HFFc6 (cell line): ENCODE results near the gene LRRC73. TPM values are rescaled to one million over a fixed set of nuclear protein-coding genes. Genes with fewer than 3 reads are reported as not detected.

Source experiments
- DNase-seq: peaks from one replicate; pipeline ENCODE4 v3.0.0-alpha.2; 2018
- H3K27ac Mint-ChIP-seq: 2 replicates; pipeline ENCODE4 v1.8.0; 2020; ENCODE audit warnings: mild to moderate bottlenecking, mixed read lengths
- H3K27me3 Mint-ChIP-seq: 2 replicates; pipeline ENCODE4 v1.8.0; 2021; ENCODE audit warnings: mild to moderate bottlenecking, moderate library complexity, mixed read lengths; ENCODE audit not compliant: insufficient read depth
- H3K36me3 Mint-ChIP-seq: 2 replicates; pipeline ENCODE4 v1.8.0; 2021; ENCODE audit warnings: low read depth, mixed read lengths
- H3K4me1 Mint-ChIP-seq: 2 replicates; pipeline ENCODE4 v1.8.0; 2020; ENCODE audit warnings: low read depth, mixed read lengths
- H3K4me3 Mint-ChIP-seq: 2 replicates; pipeline ENCODE4 v1.8.0; 2020; ENCODE audit warnings: mild to moderate bottlenecking, moderate library complexity, mixed read lengths
- H3K9me3 Mint-ChIP-seq: 2 replicates; pipeline ENCODE4 v1.8.0; 2020; ENCODE audit warnings: mild to moderate bottlenecking, mixed read lengths
- CTCF ChIP-seq: fragments of 200-600 bp; sonication (generic); IDR thresholded peaks from 2 replicates; pipeline ENCODE4 v1.5.0; 2021; ENCODE audit warnings: antibody characterized with exemption, mild to moderate bottlenecking
- total RNA-seq, 6 experiments: library from RNA; stranded (reverse); fragmentation: NEBNext Ultra II Directional; extraction: Animal tissue kit (Norgen Biotek cat#: 25700); gene quantifications; 2 replicates in 1 of 6; 3 replicates in 5 of 6; pipeline ENCODE4 v1.2.3, GENCODE V29; 2021

The LRRC73 gene
- total RNA-seq, 6 experiments from 2014 or later: 0.75 to 1.7 (median 0.90) TPM

DNA sequence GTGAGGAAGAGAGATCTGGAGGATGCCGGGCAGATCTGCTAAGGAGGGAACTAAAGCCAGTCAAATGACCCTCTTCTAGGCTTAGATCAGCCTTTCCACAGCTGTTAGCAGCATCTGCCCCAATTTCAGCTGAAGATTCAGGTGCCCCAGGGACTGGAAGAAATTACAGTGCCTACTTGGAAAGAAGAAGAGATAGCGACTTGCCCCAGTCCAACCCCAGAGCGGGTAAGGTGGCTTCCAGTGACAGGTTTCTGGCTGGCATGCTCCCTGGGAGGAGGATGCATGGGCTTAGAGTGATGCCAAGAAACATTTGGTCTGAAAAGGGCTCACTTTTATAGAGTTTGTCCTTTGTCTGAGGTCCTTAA is 32.2 kb downstream of the LRRC73 start:
- H3K36me3 Mint-ChIP-seq: peaks cover 11% of the 10 kb centered on the region
- DNase-seq: no peak
- H3K9me3 Mint-ChIP-seq: no peaks in the 10 kb centered on the region

DNA sequence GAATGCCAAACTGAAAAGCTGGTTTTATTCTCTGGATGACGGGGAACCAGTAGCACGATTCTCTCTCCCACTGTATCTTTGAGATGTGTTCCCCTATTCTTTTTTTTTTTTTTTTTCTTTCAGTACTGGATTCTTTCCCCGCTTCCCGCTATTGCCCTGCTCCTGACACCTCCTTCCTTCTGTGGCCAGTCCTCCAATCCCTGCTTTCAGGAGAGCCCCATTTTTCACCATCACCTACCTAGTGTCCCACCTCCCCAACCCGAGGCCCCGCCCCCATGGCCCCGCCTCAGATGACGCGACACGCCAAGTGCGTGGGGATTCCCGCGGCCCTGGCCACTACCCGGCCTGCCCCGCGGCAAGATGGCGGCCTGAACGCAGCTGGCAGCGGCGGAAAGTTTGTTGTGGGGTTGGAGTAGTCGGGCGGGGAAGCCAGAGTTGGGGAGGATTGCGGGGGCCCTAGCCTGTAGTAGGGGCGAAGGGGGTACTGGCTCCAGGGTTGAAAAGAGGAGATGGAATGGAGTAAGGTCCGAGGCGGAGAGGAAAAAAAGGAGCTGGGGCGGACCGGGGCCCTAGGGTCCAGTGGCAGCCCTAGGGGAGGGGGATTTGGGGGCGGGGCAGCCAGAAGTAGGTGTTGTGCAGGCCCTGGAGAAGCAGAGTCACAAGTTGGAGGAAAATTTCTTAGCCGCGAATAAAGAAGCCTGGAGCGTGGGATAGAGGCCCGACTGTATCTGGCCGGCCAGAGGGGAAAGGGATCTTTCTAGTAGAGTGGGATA is 32.7 kb downstream of the LRRC73 start, which contains the start of gene TJAP1:
TJAP1 (plus strand) TSS at position 336 of the 773 bp plus-strand sequence. CDS start 21,432 bp downstream, outside the sequence.
- Mint-ChIP-seq H3K27me3 (no peaks in the 10 kb centered on the region; the same call in 1 of the 2 replicates), H3K9me3 (no peaks in the 10 kb centered on the region), H3K4me3 (peak within 1 kb of the TSS; percentile 99), H3K4me1 (peaks cover 44% of the 10 kb centered on the region), H3K27ac (peak within 1 kb of the TSS; percentile 90), H3K36me3 (peaks cover 11% of the 10 kb centered on the region)
- DNase-seq: peak; percentile 67
- no peak for TF ChIP-seq CTCF

More for the DNA sequence above, 32.2 kb downstream of the LRRC73 start:
- Mint-ChIP-seq H3K27me3 (no peaks in the 10 kb centered on the region; the same call in 1 of the 2 replicates), H3K4me3 (peak overlapping the region; percentile 99), H3K4me1 (peaks cover 44% of the 10 kb centered on the region), H3K27ac (peak overlapping the region; percentile 90)
- TF ChIP-seq CTCF: no peak

DNA sequence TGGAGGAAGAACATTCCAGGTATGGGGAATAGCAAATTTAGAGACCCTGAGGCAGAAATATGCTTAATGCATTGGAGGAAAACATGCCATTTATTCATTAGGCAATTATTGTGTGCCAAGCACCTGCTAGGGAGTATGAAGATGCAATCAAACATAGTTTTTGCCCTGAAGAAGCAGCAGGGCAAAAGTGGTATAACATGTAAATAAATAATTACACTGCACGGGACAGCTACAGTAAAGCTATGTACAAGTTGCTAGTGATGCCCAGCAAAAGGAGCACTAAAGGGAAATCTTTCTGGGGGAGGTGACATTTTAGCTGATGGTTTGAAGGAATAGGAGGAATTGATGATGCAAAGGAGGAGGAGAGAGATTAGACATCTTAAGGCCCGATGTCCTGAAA is 33.4 kb downstream of the LRRC73 start:
- peak overlapping the region; percentile 90 for H3K27ac Mint-ChIP-seq
- H3K4me3 Mint-ChIP-seq: peak overlapping the region; percentile 99
- H3K36me3 Mint-ChIP-seq: peaks cover 8% of the 10 kb centered on the region
- no peak for DNase-seq
- TF ChIP-seq CTCF: no peak
- no peaks in the 10 kb centered on the region for H3K9me3 Mint-ChIP-seq
- no peaks in the 10 kb centered on the region; the same call in 1 of the 2 replicates for H3K27me3 Mint-ChIP-seq
- H3K4me1 Mint-ChIP-seq: peaks cover 39% of the 10 kb centered on the region

GRCh38 chr6:43475516-43475915 is 34.6 kb downstream of the LRRC73 start:
- H3K4me3 Mint-ChIP-seq: no peak overlapping the region
- H3K27me3 Mint-ChIP-seq: no peaks in the 10 kb centered on the region; the same call in 1 of the 2 replicates
- no peak for TF ChIP-seq CTCF
- H3K27ac Mint-ChIP-seq: no peak overlapping the region
- H3K9me3 Mint-ChIP-seq: no peaks in the 10 kb centered on the region
- DNase-seq: no peak
- peaks cover 5% of the 10 kb centered on the region; the same call in 1 of the 2 replicates for H3K36me3 Mint-ChIP-seq
- peaks cover 29% of the 10 kb centered on the region for H3K4me1 Mint-ChIP-seq

- TF ChIP-seq CTCF: no peak
- DNase-seq: no peak
- H3K27me3 Mint-ChIP-seq: peaks cover 3% of the 10 kb centered on the region; the same call in 1 of the 2 replicates
- no peak overlapping the region for H3K4me3 Mint-ChIP-seq
- no peaks in the 10 kb centered on the region for H3K36me3 Mint-ChIP-seq
- H3K4me1 Mint-ChIP-seq: peaks cover 11% of the 10 kb centered on the region
- H3K9me3 Mint-ChIP-seq: no peaks in the 10 kb centered on the region
- H3K27ac Mint-ChIP-seq: no peak overlapping the region
Measured at GRCh38 chr6:43472515-43472914, 37.6 kb downstream of the LRRC73 start.
